Measurements from ENCODE around the gene ALDH9A1. TPM values are rescaled to one million over a fixed set of nuclear protein-coding genes. Genes with fewer than 3 reads are reported as not detected.
"Not testable (repeated sequence)": the region's sequence is repeated elsewhere in the genome, so short reads cannot be mapped to it uniquely, and the experiment has no call there.

ALDH9A1 gene
- total and polyA plus RNA-seq, 2 donors (not counting 3 experiments of a cell fraction or from before 2014, with no cell fraction given) = 25.5 to 47.4 TPM

GRCh38 chr1:165639821-165640623, 58.3 kb downstream of the ALDH9A1 start:
- CTCF ChIA-PET = no interaction called here
- intact Hi-C loops (cut with micrococcal nuclease) = no loop called here
- POLR2A ChIA-PET = no interaction called here

GRCh38 chr1:165638211-165638610, 60.2 kb downstream of the ALDH9A1 start:
- H3K27me3 ChIP-seq (ENCODE audit: control insufficient read depth in 2 of 2, insufficient read depth in 2 of 2, low read length in 2 of 2); FAIRE-seq; POLR2A ChIA-PET; H3K27ac ChIP-seq (ENCODE audit: insufficient read depth, low read depth, low read length); intact Hi-C loops (cut with micrococcal nuclease); BruUV-seq (replicated peaks); CTCF ChIA-PET; H3K9me3 ChIP-seq (replicated peaks; ENCODE audit: control insufficient read depth, insufficient read depth, low read length); H3K9me1 ChIP-seq (replicated peaks; ENCODE audit: control insufficient read depth, extremely low read depth, insufficient read depth, low read length); dilution Hi-C loops (cut with MboI; ENCODE audit: extremely low pct_ligation_motif_present, low sequenced_read_pairs); H3K4me3 ChIP-seq (replicated peaks in 1 of 3; ENCODE audit: insufficient read depth in 1 of 3, low read depth in 1 of 3, low read length in 3 of 3); H3K9ac ChIP-seq (replicated peaks; ENCODE audit: extremely low read depth, insufficient read depth, low read length); H2AFZ ChIP-seq (ENCODE audit: low read depth, low read length); H4K20me1 ChIP-seq (replicated peaks; ENCODE audit: control insufficient read depth, extremely low read depth, insufficient read depth, low read length); DNase-seq (ENCODE audit: low read depth, low spot score); H3K4me2 ChIP-seq (ENCODE audit: insufficient read depth, low read length); H3K36me3 ChIP-seq (ENCODE audit: control insufficient read depth in 2 of 2, extremely low read depth in 1 of 2, insufficient read depth in 2 of 2, low read length in 2 of 2): not testable (repeated sequence)
- peaks cover 18% of the 10 kb centered on the region for H3K4me1 ChIP-seq (ENCODE audit: control insufficient read depth, extremely low read depth, insufficient read depth, low read length)
- H3K79me2 ChIP-seq (ENCODE audit: control insufficient read depth, insufficient read depth, low read length) = peaks cover 28% of the 10 kb centered on the region

More at GRCh38 chr1:165639821-165640623, 58.3 kb downstream of the ALDH9A1 start:
- Histone ChIP-seq H3K4me2 (ENCODE audit: insufficient read depth, low read length) (no peak overlapping the region), H3K79me2 (ENCODE audit: control insufficient read depth, insufficient read depth, low read length) (peaks cover 20% of the 10 kb centered on the region), H3K27ac (ENCODE audit: insufficient read depth, low read depth, low read length) (no peak overlapping the region), H3K36me3 (ENCODE audit: control insufficient read depth in 2 of 2, extremely low read depth in 1 of 2, insufficient read depth in 2 of 2, low read length in 2 of 2) (peaks cover 0 to 4% of the 10 kb centered on the region in 2 experiments), H3K4me3 (replicated peaks in 1 of 3; ENCODE audit: insufficient read depth in 1 of 3, low read depth in 1 of 3, low read length in 3 of 3) (no peak overlapping the region), H3K9ac (replicated peaks; ENCODE audit: extremely low read depth, insufficient read depth, low read length) (no peak overlapping the region), H2AFZ (ENCODE audit: low read depth, low read length) (no peak overlapping the region), H3K9me1 (replicated peaks; ENCODE audit: control insufficient read depth, extremely low read depth, insufficient read depth, low read length) (no peaks in the 10 kb centered on the region), H3K4me1 (ENCODE audit: control insufficient read depth, extremely low read depth, insufficient read depth, low read length) (peaks cover 15% of the 10 kb centered on the region), H4K20me1 (replicated peaks; ENCODE audit: control insufficient read depth, extremely low read depth, insufficient read depth, low read length) (no peaks in the 10 kb centered on the region), H3K27me3 (ENCODE audit: control insufficient read depth in 2 of 2, insufficient read depth in 2 of 2, low read length in 2 of 2) (no peaks in the 10 kb centered on the region), H3K9me3 (replicated peaks; ENCODE audit: control insufficient read depth, insufficient read depth, low read length) (no peaks in the 10 kb centered on the region)
- no peak for DNase-seq (ENCODE audit: low read depth, low spot score)
- dilution Hi-C loops (cut with MboI; ENCODE audit: extremely low pct_ligation_motif_present, low sequenced_read_pairs) = no loop called here
- no TSS peak for BruUV-seq (replicated peaks)
- FAIRE-seq = no peak
- no peak for TF ChIP-seq POLR2A (IDR thresholded peaks at IDR 0.05; ENCODE audit: low read depth, low read length)
- TF ChIP-seq CTCF (IDR thresholded peaks at IDR 0.05; ENCODE audit: extremely low read depth in 1 of 2, insufficient read depth in 1 of 2, low read depth in 1 of 2, low read length in 2 of 2) = no peak
- no peak for TF ChIP-seq GATA2 (IDR thresholded peaks at IDR 0.05; ENCODE audit: insufficient read depth, insufficient read length, low read depth, low read length)
- TF ChIP-seq POLR2AphosphoS5 (IDR thresholded peaks at IDR 0.05; ENCODE audit: insufficient read depth, low read depth, low read length) = no peak
- no peak for TF ChIP-seq JUN (IDR thresholded peaks at IDR 0.05; ENCODE audit: borderline replicate concordance, insufficient read depth, insufficient read length, low read depth)
- TF ChIP-seq MAX (IDR thresholded peaks at IDR 0.05; ENCODE audit: insufficient read depth, insufficient read length) = no peak

Data from endothelial cell of umbilical vein (primary cell).